Measurements from ENCODE around the gene SF3A1. TPM values are rescaled to one million over a fixed set of nuclear protein-coding genes. Genes with fewer than 3 reads are reported as not detected.
A peak's percentile ranks its signal among the peaks of the same experiment; 100 is the strongest.

The SF3A1 gene
- total and polyA plus RNA-seq, 2 of the 8 experiments (the other 6 are each of a cell fraction or from before 2014, with no cell fraction given): 27.8 to 285 TPM

DNA sequence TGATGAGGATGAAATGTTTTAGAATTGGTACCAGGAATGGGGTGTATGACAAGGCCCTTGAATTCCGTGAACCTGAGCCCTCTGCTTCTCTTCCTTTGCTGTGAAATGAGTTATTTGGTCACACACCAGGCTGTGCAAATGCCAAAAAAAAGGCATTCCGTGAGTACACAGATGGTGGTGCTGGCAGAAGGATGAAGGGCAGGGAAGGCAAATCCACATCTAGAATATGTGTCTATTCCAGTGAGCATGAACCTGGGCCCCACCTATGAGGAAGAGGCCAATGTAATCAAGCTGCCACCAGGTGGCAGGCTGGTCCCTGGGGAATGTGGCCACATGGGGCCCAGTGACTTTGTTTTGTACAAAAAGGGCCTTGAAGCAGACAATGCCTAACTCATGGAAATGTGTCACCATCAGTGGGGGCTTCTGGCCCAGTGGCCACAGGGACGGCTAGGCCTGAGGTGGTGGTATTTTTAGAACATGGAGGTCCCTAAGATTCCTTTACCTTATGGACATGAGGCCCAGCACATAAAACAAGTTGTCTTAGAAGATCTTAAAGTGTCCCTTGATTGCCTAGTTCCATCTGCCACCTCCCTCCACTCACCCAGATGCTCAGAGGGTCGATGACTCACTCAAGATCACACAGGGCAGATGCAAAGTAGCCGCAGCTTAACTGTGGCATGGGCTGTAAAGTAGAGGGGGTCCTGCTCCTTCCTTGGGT is 34.4 kb upstream of the SF3A1 start (continued):
- TF ChIP-seq CEBPB (IDR thresholded peaks at IDR 0.05; ENCODE audit: low read depth, low read length) (no peak), GABPA (IDR thresholded peaks at IDR 0.05; ENCODE audit: borderline replicate concordance, insufficient read depth, low read length) (no peak), BACH1 (IDR thresholded peaks at IDR 0.05; ENCODE audit: low read length) (no peak), SIN3A (conservative IDR thresholded peaks at IDR 0.05 in 1 of 2, IDR thresholded peaks at IDR 0.05 in 1 of 2; ENCODE audit: low read depth in 1 of 2, low read length in 2 of 2) (0 out of 4 replicates have a peak, but pooled peaks of 1 of the 2 experiments have one; percentile 25), JUN (IDR thresholded peaks at IDR 0.05; ENCODE audit: low read depth, low read length) (no peak), TAF1 (IDR thresholded peaks at IDR 0.05; ENCODE audit: low read depth, low read length) (no peak), SP4 (IDR thresholded peaks at IDR 0.05; ENCODE audit: low read length) (no peak), CREB1 (IDR thresholded peaks at IDR 0.05) (0 out of 2 replicates have a peak, but pooled peaks have one; percentile 12), RAD21 (IDR thresholded peaks at IDR 0.05 in 1 of 2, conservative IDR thresholded peaks at IDR 0.05 in 1 of 2; ENCODE audit: low read depth in 2 of 2, low read length in 2 of 2) (peak; percentile 76 to 83), TBP (IDR thresholded peaks at IDR 0.05; ENCODE audit: low read depth, low read length) (no peak), TEAD4 (IDR thresholded peaks at IDR 0.05; ENCODE audit: low read depth, low read length) (peak; percentile 80)
- TF ChIP-seq, protein P1, sequence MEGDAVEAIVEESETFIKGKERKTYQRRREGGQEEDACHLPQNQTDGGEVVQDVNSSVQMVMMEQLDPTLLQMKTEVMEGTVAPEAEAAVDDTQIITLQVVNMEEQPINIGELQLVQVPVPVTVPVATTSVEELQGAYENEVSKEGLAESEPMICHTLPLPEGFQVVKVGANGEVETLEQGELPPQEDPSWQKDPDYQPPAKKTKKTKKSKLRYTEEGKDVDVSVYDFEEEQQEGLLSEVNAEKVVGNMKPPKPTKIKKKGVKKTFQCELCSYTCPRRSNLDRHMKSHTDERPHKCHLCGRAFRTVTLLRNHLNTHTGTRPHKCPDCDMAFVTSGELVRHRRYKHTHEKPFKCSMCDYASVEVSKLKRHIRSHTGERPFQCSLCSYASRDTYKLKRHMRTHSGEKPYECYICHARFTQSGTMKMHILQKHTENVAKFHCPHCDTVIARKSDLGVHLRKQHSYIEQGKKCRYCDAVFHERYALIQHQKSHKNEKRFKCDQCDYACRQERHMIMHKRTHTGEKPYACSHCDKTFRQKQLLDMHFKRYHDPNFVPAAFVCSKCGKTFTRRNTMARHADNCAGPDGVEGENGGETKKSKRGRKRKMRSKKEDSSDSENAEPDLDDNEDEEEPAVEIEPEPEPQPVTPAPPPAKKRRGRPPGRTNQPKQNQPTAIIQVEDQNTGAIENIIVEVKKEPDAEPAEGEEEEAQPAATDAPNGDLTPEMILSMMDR (IDR thresholded peaks at IDR 0.05; ENCODE audit: control extremely low read depth in 1 of 3, insufficient read depth in 1 of 3, low read depth in 1 of 3, low read length in 3 of 3): peak; percentile 77 to 89 (median 88)
